Hematopoietic multipotent progenitor cell treated with erythropoietin and hydrocortisone succinate and interleukin-3 and kit ligand, for 4 days (in vitro differentiated cells): Measurements from ENCODE around the gene ADGRL3.
"Not testable (repeated sequence)": the region's sequence is repeated elsewhere in the genome, so short reads cannot be mapped to it uniquely, and the experiment has no call there.

Experiments used
- DNase-seq: peaks from one replicate; pipeline ENCODE4 v3.0.0-alpha.2; 2015

Gene ADGRL3

DNA sequence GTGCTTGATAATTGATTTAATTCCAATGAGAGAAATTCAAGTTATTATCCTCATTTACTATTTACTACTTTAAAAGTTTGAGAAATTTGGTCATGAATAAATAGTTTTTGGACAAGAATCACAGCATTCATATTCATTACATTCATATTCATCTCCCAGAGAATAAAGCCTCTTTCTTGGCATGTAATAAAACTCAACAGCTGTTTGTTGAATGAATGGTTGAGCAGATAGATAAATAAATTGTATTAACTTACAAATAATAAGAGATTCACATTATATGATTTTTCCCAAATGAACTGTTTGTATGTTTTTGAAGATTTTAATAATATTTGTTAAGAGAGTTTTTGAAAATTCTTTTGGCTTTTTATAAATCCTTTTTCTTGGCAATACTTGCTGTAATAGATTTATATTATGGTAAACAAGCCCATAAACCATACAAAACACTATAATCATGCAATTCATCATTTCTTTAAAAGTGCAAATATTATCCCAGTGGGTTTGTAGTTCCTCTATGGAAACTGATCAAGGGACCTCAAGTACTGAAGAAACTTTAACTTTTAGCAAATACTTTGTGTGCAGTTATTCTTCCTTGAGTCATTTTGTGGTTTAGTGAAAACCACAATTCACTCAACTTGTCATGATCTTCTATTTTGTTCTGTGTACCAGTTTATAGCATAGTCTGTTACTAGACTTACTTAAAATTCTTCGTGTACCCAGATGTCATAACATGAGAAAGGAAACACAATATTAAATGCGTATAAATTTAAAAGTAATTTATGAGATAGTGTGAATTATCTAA lies 371.8 kb downstream of the ADGRL3 start:
- DNase-seq, result peak; percentile 44

DNA sequence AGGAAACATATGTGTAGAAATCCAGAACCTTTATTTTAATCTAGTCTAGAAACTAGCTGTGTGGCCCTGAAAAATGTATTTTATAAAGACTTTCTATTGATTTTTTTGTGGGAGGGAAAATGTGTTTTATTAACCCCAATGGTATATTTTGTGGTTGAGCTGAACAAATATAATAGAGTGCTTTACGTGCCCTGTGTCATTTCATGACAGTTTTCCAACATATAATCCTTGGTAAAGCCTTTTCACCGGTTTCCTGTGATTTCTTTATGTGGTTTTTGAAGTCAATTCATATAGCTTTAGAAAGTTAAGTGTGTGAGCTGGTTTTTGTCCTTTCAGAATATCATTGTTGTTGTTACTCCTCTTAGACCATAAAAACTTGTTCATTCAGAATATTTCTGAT lies 375.7 kb downstream of the ADGRL3 start:
- DNase-seq, result no peak

DNA sequence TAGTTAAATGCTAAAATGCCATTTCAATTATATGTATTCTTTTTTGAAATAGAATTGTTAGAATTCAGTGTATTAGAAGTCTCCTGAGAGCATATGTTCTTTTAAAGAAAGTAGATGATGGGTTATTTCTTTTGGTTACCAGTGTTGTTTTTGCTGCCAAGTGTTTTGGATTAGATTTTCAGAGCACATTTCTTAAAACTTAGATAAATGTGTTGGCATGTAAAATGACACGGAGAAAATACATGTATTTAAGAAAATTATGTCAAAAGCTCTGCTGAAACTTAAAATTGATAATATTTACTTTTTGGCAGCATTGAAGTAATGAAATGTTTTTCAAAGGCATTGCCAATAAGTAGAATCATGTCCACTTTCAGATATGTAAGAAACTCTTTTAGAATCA lies 379.7 kb downstream of the ADGRL3 start:
- DNase-seq, result no peak

DNA sequence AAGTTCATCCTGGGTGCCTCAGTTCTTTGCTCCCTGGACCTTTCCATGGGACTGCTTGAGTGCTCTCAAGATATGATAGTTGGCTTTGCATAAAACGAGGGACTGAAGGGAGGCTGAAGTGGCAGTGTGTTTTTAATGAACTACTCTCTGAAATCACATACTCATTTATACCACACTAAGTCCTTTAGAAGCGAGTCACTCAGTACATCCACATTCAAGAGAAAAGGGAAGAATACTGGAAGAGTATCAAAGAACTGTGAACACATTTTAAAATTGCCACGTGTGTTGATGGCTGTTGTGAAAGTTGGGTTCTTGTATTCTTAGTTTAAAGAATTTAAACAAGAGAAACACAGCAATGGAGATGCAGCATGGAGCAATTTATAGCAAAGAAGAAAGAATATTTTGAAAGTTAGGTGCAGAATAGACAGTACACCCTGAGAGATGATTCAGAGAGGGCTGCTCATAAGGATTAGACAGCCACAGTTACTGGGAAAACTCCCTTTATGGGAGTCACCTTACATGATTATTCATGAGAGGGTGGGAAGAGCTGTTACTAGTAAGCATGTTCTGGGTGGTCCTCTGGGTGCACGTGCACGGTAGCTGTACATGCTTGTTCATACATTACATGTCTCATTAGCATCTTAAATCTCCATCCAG lies 380.7 kb downstream of the ADGRL3 start:
- DNase-seq, result no peak

DNA sequence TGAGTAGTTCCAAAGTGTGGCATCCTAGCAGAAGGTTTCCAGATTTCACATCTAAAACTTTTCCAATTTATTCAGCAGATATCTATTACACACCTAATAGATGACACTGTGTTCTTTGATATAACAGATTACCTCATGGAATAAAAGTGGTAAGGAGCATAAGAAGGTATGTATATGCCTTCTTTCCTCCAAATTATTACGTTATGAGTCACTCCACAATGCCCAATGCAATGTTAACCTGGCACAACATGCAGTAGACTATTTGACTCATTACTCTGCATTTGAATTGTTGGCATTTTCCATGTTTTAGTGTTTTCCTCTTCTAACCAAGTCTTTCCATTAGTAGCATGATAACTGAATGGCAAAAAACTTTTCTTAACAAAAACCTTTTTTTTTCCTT lies 383.6 kb downstream of the ADGRL3 start:
- DNase-seq, result no peak

DNA sequence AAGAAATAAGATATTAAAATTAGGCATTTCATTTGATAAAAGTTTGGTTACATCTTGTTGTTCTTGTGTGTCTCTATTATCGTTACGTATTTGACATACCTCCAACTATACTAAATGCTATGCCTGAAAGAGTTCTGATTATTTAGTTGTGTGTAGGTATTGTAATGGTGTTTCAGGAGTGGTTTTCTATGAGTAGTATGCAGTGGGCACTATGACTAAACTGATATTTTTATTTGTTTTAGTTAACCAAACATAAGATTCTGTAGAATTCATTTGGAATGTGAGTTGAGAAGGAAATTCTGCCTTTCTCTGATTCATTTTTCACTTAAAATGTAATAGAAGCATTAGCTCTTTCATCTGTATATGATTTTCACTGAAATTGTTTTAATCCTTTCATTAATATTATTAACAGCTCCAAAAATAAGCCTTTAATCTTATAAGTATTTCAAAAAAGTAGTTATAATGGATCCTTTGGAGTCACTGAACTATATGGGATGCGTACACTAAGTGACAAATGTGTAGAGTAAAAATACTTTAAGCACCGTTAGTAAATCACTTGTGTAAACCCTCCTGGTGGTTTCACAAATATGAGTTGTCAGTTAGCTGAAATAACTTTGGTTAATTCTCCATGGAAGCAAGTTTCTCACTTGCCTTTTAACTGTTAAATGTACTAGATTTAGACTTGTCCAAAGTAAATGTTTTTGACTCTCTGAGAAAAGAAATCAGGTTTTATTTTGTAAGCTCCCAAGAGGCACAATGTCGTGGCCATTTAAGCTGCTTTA lies 388.7 kb downstream of the ADGRL3 start:
- no peak for DNase-seq

DNA sequence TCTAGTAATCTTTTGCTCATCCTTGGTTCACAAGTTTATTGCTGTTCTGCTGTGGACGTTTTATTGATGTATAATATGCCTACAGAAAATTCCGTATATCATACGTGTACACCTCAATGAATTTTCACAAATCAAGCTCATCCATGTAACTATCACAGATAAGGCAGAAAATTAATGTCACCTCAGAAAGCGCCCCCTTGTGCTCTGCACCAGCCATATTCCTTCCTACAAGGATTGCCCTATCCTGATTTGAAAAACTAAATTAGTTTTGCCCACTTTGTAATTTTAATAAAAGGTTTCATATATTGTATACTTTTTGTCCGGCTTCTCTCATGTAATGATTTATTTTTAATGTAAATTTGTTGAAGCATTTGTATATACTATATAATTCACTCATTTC lies 390.8 kb downstream of the ADGRL3 start:
- no peak for DNase-seq

DNA sequence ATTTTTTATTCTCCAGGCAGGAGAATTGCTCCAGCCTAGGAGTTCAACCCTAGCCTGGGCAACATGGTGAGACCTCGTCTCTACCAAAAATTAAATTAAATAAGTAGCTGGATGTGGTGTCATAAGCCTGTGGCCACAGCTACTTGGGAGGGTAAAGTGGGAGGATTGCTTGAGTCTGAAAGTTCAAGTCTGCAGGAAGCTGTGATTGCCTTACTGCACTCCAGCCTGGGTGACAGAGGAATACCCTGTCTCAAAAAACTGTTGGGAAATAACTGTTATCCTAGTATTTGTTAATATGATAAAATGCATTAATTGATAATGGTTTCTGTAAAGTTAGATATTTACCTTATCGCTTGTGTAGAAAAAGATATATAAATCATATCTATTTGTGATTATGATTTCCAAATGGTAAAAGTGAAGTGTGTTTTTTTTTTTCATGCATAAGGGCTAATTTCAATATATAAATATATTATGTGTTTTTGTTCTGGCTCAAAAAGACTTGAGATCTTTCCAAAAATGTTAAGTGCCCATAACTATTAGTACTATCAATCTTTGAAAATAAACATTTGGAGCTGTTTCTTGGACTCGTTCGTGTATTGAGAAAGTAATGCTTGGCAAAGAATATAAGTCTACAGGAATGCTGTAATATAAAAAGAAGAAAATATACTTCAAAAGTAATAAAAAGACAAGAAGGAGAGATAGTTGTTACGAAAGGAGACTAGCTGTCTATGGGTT lies 396.6 kb downstream of the ADGRL3 start:
- DNase-seq, result no peak

DNA sequence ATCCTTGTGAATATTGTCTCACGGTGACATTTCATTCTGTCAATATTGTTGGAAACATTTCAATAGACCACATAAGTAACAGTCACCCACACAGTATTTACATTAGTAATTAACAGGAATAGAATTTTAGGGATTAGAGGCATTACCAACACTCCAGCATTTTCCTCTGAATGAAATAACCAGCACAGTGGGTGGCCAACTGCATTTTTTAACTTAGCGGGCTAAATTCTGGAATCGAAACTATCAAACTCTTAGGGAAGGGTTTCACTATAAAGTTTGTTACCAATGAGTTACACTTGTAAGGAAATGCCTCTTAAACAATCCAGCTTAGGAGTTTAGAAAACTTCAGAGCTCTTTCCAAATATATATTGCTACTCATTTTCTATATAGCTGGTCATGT lies 403.0 kb downstream of the ADGRL3 start:
- DNase-seq, result no peak

DNA sequence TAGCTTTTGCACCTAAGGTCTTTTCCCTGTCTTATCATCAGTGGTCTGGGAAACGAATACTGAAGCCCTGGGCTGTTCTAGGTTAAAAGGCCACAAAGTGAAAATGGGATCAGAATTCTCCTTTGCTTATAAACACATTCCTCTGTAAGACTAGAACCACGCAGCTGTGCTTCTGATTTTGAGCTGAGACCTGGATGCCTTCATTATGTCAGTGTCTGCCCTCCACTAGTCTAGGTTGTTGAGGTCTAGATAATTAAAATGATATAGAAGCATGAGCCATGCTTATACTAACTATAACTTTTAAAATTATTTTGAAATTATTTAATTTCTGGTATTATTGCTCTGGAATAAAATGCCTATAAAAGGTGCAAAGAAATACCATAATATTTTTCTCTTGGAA lies 403.9 kb downstream of the ADGRL3 start:
- no peak for DNase-seq

DNA sequence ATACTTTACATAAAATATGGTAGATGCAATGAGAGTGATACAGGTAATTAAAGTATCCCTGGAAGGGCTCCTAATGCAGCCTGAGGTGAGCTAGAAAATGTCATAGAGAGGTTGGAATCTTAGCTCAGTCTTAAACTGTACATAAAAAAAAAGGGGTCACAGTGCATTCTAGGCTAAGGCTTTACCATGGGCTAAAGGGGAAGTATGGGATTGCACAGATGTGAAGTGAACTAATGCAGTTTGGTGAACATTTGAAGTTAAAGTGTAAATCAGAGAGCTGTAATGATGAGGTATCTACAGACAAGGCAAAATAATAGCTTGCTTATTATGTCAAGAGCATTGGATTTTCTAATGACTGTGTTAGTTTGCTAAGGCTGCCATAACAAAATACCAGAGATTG lies 405.9 kb downstream of the ADGRL3 start:
- DNase-seq, result no peak

DNA sequence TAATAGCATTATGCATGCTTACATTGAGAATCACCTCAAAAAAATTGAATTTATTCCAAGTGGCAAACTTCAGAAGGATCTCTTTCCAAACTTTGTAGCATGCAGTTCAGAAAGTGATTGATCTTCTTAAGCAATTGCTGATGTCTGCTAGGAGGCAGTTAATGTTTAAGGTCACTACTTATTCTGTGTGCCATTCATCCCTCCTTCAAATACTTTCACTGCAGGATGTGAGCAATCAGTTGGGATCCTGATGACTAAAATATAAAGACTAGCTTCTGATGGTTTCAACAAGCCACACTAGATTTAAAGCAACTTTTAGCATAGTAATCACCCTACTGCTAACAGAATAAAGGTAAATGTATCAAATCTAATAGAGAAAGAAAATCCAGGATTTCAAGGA lies 414.1 kb downstream of the ADGRL3 start:
- no peak for DNase-seq

DNA sequence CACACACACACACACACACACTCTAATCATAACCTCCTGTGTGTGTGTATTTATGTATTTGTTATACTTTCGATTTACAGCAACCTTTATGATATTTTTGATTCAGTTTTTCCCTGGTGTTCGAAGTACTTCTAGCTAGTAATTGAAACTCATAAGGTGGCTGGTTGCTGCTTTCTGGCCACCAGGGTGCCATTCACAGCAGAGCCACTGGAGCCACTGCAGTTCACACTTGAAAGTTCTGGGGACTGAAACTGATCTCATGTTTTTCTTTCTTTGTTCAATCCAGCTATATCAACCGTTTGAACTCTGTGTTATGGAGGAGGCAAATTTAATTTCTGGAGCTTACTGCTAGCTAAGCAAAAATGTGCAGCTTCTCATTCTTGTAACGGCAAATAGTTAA lies 419.4 kb downstream of the ADGRL3 start:
- DNase-seq, result no peak

DNA sequence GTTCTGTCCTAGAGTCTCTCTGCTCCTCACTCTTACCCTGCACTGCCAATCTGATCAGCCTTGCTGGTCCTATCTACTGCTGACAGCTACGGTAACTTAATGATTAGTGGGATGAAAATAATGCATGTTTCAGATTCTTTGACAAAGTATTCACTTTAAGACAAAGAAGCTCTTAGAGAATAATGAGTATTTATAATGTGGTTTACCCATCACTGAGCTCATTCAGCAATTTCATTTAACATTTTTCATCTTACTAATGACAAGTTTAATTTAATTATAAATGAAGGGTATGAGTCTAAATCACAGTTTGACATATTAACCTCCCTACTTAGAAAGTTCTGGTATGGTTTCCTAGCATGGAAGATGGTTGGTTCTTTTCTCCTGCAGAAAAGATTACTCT lies 428.2 kb downstream of the ADGRL3 start:
- DNase-seq, result no peak

DNA sequence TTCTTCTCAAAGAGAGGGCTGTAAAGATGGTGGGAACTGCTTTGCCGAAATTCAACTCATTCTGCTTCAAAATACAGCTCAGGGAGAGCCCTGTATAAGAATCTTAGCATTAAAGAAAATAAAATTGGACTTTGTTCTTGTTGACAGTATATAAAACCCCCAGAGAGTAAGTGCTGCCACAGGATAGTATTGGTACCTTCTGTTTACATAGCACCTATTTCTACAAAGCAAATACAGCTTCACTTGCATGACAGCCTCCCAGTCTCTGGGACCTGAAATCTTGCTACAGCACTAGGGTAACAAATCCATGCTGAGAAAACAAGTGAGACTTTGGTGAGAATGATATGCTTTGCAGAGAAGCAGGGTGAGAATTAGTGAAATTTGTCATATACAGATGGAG lies 428.6 kb downstream of the ADGRL3 start:
- no peak for DNase-seq

DNA sequence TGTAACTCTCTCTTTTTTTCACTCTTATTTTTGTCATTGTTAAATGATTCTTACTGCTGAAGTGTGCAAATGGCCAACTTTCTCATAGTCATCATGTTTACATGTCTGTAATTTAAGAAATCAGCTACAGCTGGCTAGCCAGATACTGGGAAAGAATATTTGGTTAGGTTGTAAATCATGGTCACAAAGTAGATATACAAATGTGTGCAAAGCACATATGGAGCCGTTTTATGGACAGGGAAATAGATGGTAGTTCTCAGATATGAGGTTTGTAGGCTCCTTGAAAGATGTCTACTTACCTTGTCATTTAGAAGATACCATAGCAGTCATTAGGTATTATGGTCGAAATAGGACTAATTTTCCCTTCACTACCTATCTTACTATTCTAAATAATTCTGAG lies 430.4 kb downstream of the ADGRL3 start:
- no peak for DNase-seq

DNA sequence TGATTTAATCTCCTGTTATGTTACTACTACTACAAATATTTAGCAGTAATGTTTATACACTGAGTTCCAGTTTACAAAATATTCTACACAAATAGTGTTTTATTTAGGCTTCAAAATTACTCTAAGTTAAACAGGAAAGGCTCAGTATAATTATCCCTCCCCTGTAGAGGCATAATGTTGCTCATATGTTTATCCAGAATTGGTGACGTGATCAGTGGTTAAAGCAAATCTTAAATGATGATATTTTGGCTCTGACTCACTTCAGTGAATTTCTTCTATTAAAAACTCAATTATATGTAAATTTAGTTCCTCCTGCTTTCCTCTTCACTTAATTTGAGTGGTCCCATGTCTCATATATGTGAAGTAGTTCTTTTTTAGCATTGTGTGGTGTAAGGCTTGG lies 438.5 kb downstream of the ADGRL3 start:
- no peak for DNase-seq

DNA sequence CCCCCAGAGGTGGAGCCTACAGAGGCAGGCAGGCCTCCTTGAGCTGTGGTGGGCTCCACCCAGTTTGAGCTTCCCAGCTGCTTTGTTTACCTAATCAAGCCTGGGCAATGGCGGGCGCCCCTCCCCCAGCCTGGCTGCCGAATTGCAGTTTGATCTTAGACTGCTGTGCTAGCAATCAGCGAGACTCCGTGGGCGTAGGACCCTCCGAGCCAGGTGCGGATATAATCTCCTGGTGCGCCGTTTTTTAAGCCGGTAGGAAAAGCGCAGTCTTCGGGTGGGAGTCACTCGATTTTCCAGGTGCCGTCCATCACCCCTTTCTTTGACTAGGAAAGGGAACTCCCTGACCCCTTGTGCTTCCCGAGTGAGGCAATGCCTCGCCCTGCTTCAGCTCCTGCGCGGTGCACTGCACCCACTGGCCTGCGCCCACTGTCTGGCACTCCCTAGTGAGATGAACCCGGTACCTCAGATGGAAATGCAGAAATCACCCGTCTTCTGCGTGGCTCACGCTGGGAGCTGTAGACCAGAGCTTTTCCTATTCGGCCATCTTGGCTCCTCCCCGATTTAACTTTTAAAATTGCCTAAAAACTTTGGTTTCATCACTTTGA lies 446.7 kb downstream of the ADGRL3 start:
- not testable (repeated sequence) for DNase-seq

DNA sequence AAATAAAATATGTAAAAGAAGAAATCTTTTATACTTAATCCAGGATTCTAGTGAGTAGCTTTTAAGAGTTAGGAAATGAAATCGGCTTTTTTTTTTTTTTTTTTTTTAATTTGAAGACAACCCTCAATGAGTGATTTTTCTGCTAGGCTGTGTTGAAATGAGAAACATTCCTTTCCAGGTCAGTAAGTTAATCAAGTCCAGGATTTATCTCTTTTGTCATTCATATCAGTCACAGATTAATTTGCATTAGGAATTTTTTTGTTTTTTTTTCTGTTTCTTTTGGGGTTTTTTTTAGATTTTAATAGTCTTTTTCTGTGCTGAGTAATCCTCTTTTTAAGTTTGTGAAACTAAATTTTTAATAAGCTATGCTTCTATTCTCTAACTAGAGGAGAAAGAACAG lies 448.1 kb downstream of the ADGRL3 start:
- no peak for DNase-seq

DNA sequence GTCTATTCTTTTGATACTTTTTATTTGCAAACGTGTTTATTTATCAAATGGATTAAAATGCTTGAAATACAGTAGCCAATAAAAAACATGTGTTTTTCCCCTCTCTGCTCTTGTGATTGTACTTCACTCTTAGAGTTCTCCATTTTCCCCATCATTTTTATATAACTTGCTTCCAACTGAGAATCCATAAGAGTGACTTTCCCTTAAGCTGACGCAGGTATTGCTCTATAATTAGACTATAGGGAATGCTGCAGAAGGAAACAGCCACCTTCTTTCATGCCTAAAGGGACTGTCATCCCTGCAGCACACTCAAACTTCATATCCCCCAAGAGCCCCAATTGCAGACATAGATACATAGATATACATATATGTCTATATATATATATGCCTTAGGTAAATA lies 456.9 kb downstream of the ADGRL3 start:
- DNase-seq, result no peak

DNA sequence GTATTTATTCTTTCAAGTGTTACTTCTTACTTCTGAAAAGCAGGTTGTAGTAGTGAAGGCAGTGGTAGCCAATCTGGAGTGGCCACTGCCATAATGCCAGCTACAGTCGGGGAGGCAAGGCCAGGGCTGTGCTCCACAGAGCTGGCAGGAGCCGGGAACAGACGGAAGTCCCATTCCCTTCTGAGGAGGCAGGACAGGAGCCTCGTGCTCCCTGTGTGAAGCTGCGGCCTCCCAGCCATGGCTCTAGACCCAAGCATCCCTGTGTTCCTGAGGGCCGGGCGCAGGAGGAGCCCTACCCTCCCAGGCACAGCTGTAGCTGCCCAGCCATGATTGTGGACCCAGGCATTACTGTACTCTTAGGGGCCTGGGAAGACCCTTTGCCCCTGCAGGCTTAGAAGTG lies 461.8 kb downstream of the ADGRL3 start:
- DNase-seq, result no peak

DNA sequence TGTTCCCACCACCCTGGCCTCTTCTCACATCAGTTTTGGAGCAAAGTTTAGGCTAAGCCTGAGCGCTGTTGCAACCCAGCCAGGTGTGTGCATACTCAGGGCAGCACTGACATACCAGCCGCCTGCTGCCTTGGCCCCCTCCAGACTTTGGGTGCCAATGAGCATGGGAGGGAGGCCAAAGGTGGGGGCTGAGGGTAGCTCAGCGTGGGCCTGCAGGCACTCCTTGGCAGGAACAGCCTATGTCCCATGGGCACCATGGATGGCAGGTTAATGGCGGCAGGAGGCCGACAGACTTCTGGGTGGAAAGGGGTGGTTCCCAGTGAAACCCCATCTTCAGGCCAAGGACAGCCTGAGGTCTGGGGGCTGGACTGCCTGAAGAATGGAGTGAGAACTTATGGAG lies 462.2 kb downstream of the ADGRL3 start:
- DNase-seq, result no peak

DNA sequence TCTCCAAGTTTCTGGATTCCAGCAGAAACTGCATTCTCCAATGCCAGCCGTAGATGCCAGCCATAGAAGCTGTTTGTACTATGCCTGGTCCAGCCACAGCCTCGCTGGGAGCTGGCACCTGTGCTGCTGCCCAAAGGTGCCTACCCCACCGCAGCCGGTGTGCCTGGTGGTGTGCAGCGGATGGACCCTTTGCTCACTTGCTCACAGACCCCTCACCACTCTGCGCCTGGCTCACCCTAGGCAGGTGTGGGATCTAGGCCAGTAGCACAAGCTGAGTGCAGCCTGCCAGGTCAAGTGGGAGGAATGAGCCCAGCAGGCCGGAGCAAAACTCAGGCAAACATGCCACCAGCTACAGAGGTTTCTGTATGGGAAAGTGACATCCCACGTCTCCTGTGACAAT lies 463.2 kb downstream of the ADGRL3 start:
- DNase-seq, result no peak
